NCI-H1092 (cell line): ENCODE data around the gene GRID2.

ENCODE experiments used
- DNase-seq: peaks from one replicate; lab custom pipeline; 2025; lab: John Stamatoyannopoulos, UW

Gene GRID2

DNA sequence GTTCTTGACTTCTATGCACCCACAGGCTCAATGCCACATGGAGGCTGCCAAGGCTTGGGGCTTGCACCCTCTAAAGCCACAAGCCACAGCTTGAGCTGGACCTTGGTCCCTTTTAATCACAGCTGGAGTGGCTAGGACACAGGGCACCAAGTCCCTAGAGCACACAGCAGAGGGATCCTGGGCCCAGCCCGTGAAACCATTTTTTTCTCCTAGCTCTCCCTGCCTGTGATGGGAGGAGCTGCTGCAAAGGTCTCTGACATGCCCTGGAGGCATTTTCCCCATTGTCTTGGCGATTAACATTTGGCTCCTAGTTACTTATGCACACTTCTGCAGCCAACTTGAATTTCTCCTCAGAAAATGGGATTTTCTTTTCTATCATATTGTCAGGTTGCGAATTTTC is 410.9 kb downstream of the GRID2 start:
- DNase-seq, result no peak

DNA sequence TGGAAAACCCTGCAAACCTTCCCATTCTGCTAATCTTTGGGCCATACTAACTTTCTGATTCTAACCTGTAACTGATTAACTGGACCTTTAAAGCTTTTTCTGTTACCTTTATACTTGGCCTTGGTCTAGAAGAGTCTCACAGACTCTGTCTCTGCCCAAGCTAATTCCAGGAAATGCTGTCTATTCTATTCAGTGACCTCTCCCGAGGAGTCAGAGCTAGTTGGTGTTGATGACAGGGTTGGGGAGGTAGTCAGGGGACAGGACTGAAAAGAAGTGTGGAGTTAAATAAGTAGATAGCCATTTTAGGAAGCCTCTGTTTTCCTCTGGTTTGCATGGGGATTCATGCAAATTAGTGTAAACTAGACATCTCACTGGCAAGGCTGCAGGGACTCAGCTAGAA is 429.5 kb downstream of the GRID2 start:
- DNase-seq, result no peak

DNA sequence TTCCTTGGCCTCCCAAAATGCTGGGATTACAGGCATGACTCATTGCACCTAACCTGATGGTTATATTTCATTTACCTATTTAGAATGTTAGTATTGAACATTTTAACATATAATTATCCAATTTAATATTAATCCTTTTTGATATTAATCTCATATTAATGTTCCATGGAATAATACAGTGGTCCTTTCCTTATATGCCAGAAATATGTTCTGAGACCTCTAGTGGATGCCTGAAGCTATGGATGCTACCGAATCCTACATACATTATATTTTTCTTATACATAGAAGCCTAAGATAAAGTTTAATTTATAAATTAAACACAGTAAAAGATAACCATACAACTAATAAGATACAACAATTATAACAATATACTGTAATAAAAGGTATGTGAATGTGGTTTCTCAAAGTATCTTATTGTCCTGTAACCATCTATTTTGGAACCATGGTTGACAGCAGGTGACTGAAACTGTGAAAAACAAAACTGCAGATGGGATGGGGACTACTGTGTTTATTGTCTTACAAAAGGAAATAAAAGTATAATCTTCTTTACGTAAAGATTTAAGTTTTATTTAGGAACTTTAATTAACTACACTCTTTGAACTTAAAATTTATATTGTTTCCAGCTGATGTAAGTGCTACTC is 431.4 kb downstream of the GRID2 start:
- no peak for DNase-seq

DNA sequence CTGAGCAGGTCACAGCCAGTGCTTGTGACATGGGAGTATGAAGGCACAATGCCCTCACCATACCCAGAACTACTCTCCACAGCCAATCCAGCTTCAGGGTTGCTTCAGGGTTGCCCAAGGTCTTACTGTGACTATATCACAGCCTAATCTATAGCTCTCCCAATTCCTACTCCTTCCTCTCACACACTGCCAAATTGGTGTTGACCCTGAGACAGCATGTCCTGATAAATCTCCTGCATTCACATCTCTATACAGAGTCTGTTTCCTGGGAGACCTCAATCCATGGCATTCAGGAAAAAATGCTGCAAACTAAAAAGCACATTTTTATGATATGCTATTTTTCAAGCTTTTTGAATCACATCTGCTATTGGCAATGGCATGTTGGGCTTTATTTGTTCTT is 456.7 kb downstream of the GRID2 start:
- no peak for DNase-seq

DNA sequence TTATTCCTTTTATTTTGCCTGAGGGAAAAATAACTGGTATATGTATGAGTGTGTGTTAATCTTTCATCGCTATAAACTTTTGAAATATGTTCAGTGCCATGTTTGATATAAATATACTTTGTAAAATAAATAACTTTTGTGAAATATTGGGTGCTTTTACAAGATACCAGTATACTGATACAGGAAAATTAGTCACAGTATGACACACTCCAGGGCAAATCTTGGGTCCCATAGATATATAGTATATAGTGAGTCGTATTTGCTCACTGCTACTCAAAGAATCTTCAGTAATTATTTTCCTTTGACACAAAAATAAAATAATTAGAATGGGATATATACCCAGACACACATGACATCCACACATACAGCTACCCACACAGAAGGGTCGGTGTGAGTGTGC is 472.3 kb downstream of the GRID2 start:
- no peak for DNase-seq

DNA sequence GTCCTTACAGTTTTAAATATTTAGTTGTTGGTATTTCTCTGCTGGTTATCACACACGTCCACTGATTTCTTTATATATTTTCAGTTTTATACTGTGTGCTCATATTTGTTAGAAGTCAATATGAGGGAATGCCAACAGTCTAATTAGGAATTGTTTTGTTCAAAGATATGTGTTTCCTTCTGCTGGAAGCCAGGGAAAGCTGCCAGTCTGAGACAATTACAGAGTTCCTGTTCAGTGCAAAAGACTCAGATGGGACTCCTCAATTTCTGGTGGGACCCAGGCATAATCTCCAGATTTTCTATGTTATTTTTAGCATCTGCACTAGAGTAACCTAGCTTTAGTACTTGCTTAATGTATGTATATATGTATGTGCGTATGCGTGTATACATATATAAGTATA is 486.0 kb downstream of the GRID2 start:
- no peak for DNase-seq

DNA sequence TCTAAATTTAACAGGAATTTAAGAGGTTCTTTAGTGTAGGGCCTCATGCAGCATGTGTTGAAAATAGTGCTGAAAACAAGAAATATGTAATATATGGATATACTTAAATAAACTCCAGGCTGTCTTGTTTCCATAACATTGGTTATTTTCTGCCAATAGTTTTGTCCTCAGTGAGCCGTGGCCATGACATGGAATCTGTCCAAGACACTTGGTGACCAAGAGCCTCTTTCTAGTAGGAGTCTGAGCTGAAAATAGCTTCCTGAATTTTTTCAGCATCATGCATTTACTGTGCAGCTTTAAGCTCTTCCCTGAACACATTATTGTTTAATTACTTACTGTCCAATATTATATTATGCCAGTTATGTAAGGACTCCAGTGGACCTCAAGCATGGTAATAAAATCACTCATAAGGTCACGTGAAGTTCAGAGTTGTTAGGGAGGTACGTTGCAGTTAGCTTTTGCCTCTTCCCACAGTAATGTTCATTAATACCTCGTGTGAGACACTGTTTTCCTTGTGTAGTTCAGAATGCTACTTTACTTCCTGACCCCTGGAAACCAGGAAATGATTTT is 488.2 kb downstream of the GRID2 start:
- peak; percentile 2 for DNase-seq

DNA sequence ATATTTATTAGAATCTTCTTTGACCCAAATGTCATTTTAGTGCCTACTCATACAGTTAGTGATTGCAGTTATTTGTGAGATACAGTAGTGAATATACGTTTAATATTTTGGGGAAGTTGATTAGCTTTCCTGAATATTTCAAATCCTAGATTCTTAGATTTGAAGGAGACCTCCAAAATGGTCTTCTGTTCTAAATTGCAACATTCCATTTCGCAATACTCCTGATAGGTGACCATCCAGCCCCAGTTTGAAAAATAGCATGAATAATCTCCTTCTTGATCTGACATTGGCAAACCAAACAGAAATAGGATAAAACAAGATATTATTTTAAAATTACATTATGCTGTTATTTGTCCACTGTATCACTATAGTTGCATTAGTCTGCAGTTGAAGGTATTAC is 505.6 kb downstream of the GRID2 start:
- no peak for DNase-seq

DNA sequence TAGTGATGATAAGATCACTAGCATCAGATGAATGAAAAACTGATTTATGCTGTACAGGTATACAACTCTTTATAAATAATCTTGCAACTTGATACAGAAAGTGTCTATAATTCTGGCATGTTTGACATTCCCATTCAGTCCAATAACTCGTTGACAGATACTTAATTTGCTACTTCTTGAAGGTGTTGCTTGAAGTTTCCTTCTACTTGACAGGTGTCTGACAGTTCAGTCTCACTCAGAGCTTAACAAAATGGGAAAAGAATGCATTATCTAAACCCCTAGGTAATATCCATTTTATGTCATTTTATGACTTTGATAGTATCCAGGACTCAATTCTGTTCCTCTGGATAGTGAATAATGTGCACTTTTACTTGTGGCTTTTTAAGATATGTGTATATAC is 508.9 kb downstream of the GRID2 start:
- DNase-seq, result no peak

DNA sequence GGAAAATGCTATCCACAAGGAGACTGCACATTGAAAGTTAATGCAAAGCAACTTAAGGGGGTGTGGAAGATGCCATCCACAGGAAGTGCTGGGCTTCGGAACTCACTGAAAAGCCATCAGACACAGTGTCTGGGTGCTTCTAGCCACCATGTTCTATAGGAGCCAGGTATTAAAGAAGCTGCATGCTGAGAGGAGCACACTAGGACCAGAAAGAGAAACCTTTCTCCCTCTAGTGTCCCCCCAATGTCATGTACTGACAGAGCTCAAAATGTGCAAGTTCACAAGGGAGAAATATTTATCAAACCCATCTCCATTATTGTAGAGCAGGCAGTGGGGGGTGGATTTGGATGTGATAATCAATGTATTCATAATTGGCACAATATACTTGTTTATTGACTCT is 510.9 kb downstream of the GRID2 start:
- DNase-seq, result no peak

DNA sequence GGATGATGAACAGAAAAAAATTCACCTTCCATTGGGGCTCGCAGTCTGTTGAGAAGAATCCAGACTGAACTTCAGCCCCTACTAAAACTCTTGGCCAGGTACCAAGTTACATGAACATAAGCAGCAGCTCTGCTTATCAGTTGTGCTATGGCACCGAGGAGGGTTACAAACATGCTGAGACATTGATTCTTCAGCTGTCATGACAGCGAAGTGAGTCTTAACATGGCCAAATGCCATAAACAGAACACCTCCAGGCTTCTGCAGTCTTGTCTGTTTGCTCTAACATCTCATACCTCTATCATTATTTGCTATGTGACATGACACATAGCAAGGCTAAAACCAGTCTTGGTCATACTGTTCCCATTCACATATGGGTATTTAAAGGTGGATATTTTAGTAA is 521.5 kb downstream of the GRID2 start:
- DNase-seq, result no peak

DNA sequence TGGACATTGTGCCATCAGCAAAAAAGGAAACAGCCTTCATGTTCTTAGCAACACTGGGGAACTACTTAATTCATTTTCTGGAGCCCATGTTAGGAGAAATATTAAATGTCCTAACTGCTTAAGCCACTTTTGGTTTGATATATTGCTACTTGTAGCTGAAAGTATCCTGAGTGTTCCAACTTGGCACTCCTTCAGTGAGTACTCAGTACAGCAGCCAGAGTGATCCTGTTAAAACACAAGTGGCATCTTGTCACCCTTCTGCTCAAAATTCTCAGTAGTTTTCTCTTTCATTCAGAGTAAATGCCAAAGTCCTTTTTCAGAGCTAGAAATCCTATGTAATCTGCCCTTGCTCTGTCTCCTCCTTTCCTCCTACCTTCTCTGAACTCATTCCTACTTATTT is 522.0 kb downstream of the GRID2 start:
- DNase-seq, result no peak

DNA sequence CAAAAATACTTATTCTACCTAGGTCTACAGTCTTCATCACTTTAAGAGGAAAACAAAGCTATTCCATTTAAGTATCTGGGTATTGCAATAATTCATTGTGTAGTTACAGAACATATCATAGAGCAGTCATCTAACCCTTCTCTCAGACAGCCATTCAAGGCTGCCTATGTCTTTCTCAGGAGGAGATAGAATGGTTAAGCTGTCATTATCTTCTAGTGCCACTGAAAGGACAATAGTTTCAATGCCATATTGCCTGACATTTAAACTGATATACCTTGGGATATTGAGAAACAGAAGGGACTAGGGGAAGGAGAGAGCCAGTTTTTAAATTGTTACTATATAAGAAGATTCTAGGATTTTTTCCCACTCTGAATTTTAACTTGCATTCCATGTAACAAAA is 527.0 kb downstream of the GRID2 start:
- DNase-seq, result no peak

DNA sequence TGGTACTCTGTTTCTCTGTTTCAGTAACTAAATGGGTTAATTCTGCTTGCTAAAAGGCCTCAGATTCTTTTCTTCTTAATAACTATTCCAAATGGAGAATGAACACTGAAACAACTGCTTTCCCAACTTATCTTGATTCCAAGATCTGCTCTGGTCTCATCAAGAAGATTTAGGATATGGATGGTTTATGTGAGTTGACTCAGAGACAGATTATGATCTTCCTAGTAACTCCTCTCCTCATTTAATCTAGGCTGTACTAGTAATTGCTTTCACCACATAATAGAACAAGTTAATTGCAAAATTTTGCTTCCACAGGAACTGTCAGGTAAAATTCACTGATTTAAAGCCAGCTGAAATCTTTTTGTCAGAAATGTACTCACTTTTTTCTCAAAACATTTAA is 537.1 kb downstream of the GRID2 start:
- no peak for DNase-seq

DNA sequence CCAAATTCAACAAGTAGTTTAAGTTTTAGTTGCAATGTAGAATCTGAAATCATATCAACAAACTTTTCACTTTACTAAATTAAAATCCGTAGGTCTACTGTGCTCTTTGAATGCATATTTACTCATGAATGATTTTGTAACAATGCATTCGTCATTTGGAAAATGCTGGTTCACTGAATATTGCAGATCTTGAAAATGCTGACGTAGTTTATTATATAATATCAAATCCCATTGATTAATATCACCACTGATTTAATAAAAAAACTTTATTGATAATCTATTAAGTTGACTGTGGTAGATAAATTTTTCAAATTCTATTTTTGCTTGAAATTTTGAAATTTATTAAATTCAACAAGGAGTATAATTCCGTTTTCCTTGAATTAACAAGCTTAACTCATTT is 540.0 kb downstream of the GRID2 start:
- DNase-seq, result no peak

DNA sequence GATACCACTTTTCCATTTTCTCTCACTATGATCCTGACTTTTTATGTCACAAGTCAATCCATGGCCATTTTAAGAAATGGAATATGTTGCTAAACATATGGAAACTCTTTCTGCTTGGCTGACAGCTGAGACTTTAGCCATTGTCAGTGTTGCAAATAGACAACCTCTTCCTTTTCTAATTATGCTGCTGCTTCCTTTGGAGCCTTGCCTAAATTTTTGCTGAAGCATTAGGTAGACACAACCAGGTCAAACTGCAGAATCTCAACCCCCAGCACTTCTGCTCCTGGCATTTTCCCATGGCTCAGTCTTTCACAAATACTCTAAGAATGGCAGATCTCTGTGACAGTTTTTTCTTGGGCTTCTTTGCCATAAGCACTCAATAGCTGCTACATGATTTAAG is 543.3 kb downstream of the GRID2 start:
- DNase-seq, result no peak

DNA sequence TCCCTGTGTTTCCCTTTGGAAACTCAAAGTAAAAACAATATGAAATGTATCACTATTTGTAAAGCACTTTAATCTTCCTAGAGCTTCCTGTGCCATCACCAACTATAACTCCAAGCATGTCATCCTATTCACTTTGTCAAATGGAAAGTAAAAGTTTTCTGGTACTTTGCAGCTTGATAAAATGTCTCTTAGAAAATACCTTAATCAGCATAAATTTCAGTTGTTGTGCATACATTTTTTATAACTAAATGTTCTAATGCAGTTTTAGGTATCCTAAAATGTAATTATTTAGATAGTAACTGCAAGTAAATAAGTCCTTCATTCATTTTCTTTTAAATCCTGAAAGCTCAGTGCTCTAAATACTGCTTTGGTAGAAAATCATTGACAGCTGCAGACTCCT is 558.7 kb downstream of the GRID2 start:
- no peak for DNase-seq

DNA sequence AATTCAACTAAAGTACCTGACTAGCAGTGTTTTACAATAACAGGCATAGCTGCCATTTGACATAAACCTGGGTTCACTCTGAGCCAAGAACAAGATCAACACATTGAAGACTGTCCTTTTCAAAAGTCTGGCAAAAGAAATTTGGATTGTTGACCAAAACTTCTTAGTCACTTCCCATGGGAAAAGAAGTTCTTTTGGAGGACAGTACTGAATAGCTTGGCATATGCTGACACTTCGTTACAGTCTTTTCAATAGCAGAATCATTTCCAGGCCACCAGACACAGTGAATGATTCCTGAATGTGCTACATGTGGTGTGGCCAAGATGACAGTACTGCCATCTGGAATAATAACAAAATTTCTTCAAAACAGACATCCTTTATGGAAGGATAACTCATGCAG is 560.3 kb downstream of the GRID2 start:
- DNase-seq, result no peak

DNA sequence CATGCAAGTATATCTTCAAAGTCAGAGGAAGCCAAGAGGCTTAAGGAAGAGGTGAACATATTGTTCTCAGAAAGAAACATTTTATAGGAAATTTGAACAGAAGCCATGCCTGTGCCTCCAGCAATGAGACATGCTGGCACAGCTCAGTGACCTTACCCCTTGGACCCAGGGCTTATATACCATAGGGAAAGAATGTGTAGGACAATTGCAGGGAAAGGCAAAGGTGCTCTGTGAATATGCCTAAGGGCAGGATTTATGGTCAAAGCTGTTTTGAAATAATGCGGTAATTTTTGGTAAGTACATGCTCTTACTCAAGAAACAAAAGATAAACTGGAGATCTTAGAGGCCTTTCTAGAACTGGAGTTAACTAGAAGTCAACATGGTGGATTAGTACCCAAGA is 568.8 kb downstream of the GRID2 start:
- DNase-seq, result no peak

DNA sequence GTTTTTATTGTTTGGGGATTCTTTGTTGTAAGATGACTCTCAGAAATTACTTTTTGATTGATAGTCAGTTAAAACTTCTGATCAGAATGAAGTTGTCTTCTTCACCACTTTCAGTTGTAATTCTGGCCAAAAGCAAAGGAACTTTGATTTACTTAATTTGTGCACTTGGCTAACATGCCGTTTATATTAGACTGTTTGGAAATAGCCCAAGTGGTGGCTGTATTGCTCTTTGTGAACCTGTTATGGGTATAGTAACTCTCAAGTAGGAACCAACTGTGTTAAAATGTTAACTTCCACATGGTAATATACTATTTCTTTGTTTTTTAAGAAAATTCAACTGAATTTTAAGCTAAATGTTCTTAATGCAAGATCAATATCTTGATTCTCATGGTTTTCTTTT is 581.9 kb downstream of the GRID2 start:
- no peak for DNase-seq

DNA sequence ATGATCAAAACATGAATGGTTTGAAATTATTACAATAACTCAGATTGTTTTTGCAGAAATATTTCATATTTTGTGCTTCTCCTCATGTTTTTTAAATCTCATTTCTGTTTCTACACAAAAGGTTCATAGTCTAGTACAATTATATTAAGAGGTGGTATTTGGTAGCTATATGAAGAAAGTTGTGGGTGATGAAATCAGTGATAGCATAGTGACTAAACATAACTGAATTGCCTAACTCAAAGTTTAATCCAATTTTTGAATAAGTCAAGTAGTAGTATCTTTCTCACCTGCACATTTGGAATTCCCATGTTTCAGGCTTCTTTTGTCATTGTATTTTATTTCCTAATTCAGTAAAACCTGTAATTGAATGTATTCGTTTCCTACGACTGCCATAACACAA is 648.7 kb downstream of the GRID2 start:
- DNase-seq, result no peak

DNA sequence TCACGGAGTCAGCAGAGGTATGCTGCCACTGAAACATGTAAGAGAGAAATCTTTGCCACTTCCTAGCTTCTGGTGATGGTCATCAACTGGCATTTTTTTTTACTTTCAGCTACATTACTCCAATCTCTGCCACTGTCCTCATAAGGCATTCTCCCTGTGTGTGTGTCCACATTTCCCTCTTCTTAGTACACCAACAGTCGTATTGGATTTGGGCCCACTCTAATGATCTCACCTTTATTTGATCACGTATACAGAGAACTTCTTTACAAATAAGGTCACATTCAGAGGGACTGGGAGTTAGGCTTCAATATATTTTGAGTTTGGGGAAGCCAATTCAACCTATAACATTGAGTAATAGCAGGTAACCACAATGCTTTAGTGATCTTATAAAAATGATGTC is 649.1 kb downstream of the GRID2 start:
- DNase-seq, result no peak

DNA sequence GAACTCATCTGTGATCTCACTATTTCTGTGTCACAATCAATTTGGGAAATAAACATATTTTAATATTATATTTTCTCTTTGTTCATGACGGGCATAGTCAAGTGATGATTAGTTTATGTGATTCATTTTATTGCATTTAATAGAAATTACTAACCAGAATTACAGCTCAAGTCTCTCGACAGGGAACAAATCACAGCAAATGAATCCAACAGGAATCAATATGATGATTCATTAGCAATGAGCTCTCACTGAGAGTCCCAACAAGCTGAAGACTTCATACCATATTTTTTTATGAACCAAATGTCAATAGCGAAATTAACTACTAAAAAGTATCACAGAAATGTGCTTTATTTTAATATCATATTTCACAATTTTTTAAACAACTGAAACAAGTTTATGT is 649.7 kb downstream of the GRID2 start:
- no peak for DNase-seq

DNA sequence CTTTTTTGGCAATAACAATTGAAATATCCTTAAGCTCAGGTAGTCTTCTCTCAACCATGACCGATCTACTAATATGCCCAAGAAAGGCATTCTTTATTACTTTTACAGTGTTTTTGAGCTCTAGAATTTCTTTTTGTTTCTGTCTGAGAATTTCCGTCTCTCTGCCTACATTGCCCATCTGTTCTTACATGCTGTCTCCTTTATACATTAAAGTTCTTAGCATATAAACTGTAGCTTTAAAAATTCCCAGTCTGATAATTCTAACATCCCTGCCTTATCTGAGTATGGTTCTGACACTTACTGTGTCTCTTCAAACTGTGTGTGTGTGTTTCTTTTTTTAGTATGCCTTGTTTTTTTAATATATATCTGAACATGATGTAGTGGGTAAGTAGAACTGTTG is 658.1 kb downstream of the GRID2 start:
- no peak for DNase-seq

DNA sequence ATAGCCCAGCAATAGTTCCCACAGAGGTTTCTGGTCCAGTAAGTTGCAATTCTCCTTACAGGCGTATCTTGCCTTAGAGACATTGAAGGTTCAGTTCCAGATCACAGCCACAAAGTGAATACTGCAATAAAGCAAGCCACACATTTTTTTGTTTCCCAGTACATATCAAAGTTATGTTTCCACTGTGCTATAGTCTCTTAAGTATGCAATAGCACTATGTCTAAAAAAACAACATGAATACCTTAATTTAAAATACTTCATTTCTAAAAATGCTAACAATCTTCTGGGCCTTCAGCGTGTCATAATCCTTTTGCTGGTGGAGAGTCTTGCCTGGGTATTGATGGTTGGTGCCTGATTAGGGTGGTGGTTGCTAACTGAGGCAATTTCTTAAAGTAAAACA is 659.1 kb downstream of the GRID2 start:
- DNase-seq, result no peak
